Activated T-cell treated with anti-CD3 and anti-CD28 coated beads for 48 hours (primary cell): ENCODE measurements around the gene ARFGEF3.

Experiments used
- DNase-seq: peaks from one replicate; pipeline ENCODE4 v3.0.0-alpha.2; 2020; ENCODE audit warnings: low read depth

ARFGEF3 gene

DNA sequence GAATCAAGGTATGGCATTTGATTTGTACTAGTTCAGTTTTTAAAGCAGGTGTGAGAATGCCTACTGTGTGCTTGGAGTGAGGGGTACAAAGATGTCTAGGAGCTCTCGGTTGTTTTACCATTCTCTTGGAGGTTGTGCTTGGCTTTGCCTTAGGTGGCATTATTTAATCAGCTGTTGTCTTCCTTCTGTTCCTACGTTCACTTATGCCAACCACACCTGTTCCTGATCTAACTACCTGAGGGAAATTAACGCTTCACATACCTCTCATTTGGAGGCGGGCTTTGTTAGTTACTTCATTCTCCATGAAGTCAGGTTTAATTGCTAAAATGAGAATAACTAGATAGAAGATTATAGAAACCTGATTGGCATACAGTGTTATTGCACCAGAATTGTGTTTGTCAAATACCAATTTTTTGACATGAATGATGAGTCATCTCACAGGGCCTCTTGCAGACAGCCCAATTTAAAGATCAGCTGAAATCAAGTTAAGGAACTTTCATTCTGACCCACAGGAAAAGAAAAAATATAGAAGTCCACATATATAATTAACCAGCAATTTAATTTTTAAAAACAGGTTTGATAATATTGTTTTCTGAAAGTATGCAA is 81.4 kb downstream of the ARFGEF3 start:
- no peak for DNase-seq

GRCh38 chr6:138245751-138246150 is 84.0 kb downstream of the ARFGEF3 start:
- DNase-seq = no peak

DNA sequence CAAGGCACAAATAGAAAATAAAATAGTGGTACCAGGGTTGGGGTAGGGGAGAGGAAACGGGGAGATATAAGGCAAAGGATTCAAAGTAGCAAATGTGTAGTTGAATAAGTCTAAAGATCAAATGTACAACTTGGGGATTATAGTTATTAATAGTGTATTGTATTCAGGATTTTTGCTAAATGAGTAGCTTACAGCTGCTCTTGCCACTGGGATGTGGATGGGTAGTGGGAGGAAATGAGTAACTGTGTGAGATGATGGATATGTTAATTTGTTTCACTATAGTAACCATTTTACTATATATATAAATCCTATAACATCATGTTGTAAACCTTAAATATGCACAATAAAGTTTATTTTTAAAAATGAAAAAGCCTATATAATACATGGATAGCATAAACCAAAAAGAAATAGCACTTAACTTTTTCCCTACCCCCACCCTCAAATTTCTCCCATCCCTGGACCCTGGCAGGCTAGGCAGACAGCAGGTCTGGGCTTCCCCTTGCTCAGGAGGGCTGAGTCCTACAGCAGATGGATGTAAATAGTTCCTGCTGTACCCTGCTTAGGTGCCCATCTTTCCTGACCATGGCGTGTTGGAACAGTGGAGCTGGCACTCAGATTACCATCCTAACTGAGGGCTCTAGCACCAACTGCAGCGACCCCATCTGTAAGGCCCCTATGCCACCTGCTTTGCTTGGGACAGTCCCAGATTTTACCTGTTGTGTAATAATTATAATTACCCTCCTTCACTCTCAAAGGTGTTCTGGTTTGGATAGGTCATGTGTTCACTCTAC is 85.1 kb downstream of the ARFGEF3 start:
- DNase-seq = no peak

- no peak for DNase-seq
These were observed 86.3 kb downstream of the ARFGEF3 start for GRCh38 chr6:138248011-138248410.

GRCh38 chr6:138248878-138249277 is 87.1 kb downstream of the ARFGEF3 start:
- no peak for DNase-seq

DNA sequence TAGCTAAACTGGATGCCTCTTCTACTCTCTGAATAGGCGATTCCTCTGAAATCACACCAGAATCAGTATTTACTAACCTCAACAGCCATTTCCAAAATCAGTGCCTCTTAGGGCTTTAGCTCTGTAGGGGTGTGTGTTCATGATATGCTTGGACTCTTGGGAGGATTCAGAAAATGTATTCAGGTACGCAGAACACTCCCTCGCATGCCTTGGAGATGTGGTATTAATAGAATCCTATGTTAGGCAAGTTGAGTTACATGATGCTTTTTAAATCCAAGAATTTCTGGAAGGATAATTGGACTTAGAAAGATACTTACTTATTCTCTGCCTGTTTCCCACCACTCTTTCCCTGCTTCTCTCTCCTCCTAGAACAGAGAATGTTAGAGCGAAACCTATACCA is 88.3 kb downstream of the ARFGEF3 start:
- DNase-seq = no peak

GRCh38 chr6:138250513-138251247 is 88.9 kb downstream of the ARFGEF3 start:
- DNase-seq = no peak

DNA sequence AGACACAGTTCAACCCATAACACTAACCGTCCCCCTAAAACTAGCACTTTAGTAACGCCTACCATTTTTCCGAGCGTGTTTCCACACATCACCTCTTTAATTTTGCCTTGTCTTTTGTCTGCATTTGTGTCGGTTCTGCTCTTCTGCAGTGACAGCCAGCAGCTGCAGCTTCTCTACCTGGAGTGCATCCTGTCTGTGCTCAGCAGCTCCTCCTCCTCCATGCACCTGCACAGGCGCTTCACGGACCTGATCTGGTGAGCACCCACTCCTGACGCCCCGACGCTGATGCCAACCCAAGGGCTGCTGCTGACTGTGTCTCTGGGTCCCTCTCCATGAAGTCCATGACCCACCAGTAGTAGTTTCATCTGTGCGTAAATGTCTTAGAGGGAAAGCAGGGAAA is 92.0 kb downstream of the ARFGEF3 start:
- DNase-seq = no peak

GRCh38 chr6:138255443-138255842 is 93.7 kb downstream of the ARFGEF3 start:
- DNase-seq = no peak

GRCh38 chr6:138257638-138258040 is 95.9 kb downstream of the ARFGEF3 start:
- DNase-seq = no peak

- no peak for DNase-seq
These were observed 96.5 kb downstream of the ARFGEF3 start for GRCh38 chr6:138258197-138258596.

DNA sequence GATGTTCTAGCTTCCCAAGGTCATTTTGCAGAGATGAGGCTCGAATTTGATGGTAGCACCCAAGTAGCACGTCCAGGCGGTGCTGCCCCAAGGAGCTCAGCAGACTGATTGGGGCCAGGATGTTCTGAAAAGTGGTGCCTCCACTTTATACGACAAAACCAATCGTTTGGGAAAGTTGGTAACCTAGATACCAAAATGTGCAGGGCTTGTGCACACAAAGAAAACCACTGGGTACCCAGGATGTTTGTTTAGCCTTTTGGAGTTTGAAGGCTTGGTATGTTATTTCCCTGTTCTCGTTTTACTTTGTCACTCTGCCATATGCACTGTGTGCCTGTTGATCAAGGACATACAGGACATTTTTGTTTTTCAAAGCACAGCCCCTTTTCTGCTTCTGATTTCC is 97.3 kb downstream of the ARFGEF3 start:
- no peak for DNase-seq

GRCh38 chr6:138261116-138261780 is 99.5 kb downstream of the ARFGEF3 start:
- no peak for DNase-seq

- no peak for DNase-seq
These were observed 102.2 kb downstream of the ARFGEF3 start for GRCh38 chr6:138263963-138264362.

DNA sequence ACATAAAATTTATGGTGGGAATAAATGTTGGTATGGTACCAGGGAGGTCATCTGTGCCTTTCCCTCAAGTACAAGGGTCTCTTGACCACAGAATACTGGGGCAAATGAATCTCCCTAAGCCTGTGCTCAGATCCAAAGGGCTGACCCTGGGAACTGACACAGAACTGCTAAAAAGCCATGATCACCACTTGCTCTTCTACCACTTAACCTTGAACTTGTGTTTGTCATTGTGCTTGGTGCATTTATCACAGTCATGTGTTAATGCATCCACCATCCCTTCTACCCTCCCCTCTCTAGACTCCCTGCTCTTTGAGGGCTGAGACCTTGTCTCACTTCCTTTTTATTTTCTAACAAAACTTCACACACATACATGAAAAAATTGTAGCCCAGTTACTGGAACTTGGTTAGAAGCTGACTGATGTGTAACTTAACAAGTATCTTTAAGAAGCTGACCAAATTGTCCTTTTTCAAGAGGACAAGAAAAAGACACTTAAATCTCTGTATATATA is 102.7 kb downstream of the ARFGEF3 start:
- DNase-seq = no peak

GRCh38 chr6:138266095-138266494 is 104.4 kb downstream of the ARFGEF3 start:
- DNase-seq = no peak

DNA sequence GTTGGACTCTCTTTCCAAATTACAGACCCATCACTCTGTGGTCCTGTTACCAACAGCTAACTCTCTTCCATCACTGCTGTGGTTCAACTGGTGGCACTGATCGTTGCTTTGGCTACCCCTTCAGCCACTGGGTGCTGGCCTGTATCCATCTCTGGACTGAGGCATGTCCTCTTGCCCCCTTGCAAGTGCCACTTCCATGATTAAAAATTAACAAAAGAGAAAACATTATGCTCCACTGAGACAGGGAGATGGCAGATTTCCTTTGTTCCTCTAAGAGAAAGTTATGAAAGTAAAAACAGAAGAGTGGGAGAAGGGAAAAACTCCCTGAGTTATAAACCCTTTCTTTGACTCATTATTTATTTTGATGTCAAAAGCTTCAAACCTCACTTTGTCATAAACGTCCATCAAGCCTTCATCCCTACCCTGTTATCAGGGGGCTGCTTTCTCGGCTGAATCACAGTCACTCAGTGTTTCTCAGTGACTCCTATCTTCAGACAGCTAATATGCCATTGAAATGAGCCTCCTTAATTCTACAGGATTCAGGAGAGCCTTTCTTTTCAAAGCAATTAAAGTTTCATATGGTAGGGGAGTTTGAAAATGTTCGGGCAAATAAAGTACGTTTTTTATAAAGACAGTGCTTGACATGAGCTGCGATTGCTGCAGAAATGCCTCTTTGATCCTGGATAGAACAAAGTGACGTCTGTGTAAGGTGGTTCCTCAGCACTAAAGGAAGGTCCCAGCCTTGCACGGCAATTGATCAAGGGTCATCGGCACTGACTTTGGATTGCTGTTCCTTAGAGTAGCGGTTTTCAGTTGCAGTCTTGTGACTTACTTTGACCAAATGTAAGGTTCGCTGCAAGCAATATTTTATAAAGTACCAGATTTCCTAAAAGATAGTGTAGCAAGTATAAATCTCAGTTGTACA is 106.5 kb downstream of the ARFGEF3 start:
- DNase-seq = no peak

DNA sequence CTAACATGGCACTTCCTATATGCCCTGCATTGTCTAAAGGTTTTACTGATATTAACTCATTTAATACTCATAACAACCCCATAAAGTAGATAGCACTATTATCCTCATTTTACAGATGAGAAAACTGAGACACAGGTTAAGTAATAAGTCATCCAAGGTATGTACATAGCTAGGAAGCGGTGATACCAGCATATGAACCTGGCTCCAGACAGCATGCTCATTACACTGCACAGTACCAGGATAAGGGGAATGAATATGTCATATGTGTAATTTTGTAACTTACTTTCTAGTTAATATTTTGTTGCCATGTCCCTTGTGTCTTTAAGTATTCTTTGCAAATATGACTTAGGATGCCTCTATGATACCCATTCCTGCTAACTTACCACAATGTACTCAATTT is 109.7 kb downstream of the ARFGEF3 start:
- no peak for DNase-seq

- no peak for DNase-seq
These were observed 111.0 kb downstream of the ARFGEF3 start for GRCh38 chr6:138272533-138273315.

DNA sequence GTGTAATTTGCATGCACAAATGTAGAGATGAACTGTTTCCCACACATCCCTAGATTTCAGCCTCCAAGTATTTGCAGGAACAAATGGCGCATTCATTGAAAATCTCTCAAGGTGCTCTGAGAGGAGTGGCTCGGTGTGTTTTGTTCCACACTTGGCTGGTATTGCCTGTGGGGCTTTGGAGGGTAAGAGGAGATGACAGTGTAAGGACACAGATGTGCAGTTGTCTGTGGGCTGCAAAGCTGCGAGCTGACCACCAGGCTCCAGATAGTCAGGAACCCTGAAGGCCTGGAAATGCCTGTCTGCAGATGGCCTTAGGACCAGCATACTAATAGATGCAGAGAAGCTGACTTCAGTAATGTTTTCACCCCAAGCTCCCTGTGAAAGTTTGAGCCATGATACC is 114.2 kb downstream of the ARFGEF3 start:
- DNase-seq = no peak
